Thymus (tissue), 11 donors: Measurements from ENCODE around the gene CDX1. TPM values are rescaled to one million over a fixed set of nuclear protein-coding genes. Genes with fewer than 3 reads are reported as not detected.

Source experiments
- DNase-seq, 9 donors: peaks; one replicate each; pipeline ENCODE4 v3.0.0-alpha.2; 2013; ENCODE audit warnings: low spot score in 9 of 9, low read depth in 6 of 9, missing footprints in 1 of 9
- H3K27ac ChIP-seq, 2 donors: one replicate each; pipeline ENCODE4 v1.5.1; 2013; ENCODE audit warnings: control low read depth in 1 of 2, low read depth in 1 of 2, low read length in 1 of 2, mild to moderate bottlenecking in 1 of 2, moderate library complexity in 1 of 2
- H3K27me3 ChIP-seq, 2 donors: one replicate each; pipeline ENCODE4 v1.5.1; 2013; ENCODE audit warnings: low read length in 1 of 2; ENCODE audit not compliant: control insufficient read depth in 2 of 2, insufficient read depth in 1 of 2
- H3K36me3 ChIP-seq, 2 donors: one replicate each; pipeline ENCODE4 v1.5.1; 2013; ENCODE audit warnings: low read length in 1 of 2, mild to moderate bottlenecking in 1 of 2, moderate library complexity in 1 of 2; ENCODE audit not compliant: control insufficient read depth in 2 of 2, insufficient read depth in 2 of 2
- H3K4me1 ChIP-seq, 2 donors: one replicate each; pipeline ENCODE4 v1.5.1; 2013; ENCODE audit warnings: low read length in 2 of 2; ENCODE audit not compliant: control insufficient read depth in 2 of 2, insufficient read depth in 2 of 2
- H3K4me3 ChIP-seq, 2 donors: one replicate each; pipeline ENCODE4 v1.5.1; 2013; ENCODE audit warnings: low read length in 2 of 2, control low read depth in 1 of 2, mild to moderate bottlenecking in 1 of 2
- H3K9me3 ChIP-seq, 2 donors: one replicate each; pipeline ENCODE4 v1.5.1; 2013; ENCODE audit warnings: low read length in 1 of 2, mild to moderate bottlenecking in 1 of 2; ENCODE audit not compliant: control insufficient read depth in 2 of 2, insufficient read depth in 1 of 2
- WGBS: extraction: QIAGEN DNeasy Blood & Tissue Kit; methylation state at CpG from one replicate; pipeline ENCODE4 v1.1.7; 2013; 5-methylcytosine and 5-hydroxymethylcytosine counted together
- polyA plus RNA-seq: library from polyadenylated mRNA; stranded (reverse); fragments of 200-250 nt; gene quantifications from one replicate; pipeline ENCODE4 v1.2.3, GENCODE V29; 2013
- total RNA-seq: library from RNA; stranded (reverse); fragments of 120-200 nt; gene quantifications from one replicate; pipeline ENCODE4 v1.2.4, GENCODE V29; 2013
- donor health status: healthy.

The CDX1 gene
- total and polyA plus RNA-seq, 2 donors = 0.85 to 1.3 TPM

DNA sequence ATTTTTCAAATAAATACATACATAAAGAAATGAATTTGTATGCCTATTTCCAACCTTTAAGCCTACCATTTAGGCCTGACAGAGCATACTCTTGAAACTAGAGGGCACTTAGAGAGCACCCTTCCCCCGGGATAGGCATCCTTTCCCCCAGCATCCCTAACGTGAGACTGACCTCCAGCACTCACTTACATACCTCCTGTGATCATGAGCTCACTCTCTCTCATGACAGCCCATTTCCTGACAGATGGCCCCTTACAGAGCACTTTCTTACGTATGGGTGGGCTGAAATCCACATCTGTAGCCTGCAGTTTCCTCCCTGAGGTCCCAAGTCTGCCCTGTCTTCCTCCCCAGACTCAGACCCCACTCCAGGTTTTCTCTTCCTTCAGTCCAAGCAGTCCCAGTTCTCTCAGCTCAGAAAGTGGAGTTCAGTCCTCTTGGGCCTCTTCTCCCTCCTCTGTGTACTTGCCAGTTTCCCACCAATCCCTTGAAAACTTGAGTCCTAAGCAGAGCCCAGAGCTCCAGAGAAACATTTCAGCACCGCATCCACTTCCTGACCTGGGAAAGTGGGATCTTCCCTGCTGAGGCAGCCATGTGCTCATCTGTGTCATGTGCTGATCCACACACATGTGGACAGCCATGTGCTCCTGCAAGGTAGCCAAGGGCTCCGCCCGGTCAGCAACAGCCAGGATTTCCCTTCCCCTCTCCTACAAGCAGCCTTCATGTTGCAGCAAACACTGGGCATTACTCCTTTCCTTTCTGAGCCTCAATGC lies 2.2 kb upstream of the CDX1 start:
- no peaks in the 10 kb centered on the region for H3K9me3 ChIP-seq
- H3K27me3 ChIP-seq = peaks cover 28 to 52% of the 10 kb centered on the region in 2 donors
- H3K36me3 ChIP-seq = no peaks in the 10 kb centered on the region
- H3K4me1 ChIP-seq = peaks cover 0 to 27% of the 10 kb centered on the region in 2 donors
- H3K27ac ChIP-seq = no peak overlapping the region
- H3K4me3 ChIP-seq = no peak overlapping the region
- 69% methylated on average over 6 of the region's 6 CpGs for WGBS
- no peak for DNase-seq

DNA sequence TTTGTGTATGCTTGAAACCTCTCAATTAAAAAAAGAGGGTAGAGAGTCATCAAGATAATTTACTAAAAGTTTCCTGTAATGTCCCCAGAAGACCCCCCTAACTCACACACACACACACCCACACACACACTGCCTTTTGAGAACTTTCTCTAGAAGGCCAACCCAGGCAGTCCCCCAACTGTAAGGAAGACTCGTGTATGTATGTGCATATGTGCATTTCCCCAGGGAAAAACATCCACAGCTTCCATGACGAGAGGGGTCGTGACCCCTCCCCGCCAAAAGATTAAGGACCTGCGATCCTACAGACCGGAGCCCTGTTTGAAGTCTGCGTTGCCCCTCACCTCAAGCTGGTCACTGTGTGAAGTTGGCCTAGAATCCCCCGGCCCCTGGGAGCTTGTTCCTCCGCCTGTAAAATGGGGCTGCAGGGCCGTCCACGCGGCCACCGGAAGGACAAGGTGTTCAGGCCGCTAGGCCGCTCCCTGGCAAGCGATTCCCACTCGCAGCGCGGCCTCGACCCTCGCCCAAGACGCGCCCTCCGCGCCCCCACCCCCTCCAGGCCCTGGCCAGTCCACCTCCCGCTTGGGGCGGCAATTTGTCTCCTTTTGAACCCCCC lies 435 bp upstream of the CDX1 start:
- 90% methylated on average over 27 of the region's 27 CpGs for WGBS
- no peak overlapping the region for H3K27ac ChIP-seq
- H3K9me3 ChIP-seq = no peaks in the 10 kb centered on the region
- peaks cover 28 to 67% of the 10 kb centered on the region in 2 donors for H3K27me3 ChIP-seq
- H3K4me3 ChIP-seq = no peak overlapping the region
- DNase-seq = no peak
- no peaks in the 10 kb centered on the region for H3K36me3 ChIP-seq
- H3K4me1 ChIP-seq = peaks cover 0 to 14% of the 10 kb centered on the region in 2 donors

DNA sequence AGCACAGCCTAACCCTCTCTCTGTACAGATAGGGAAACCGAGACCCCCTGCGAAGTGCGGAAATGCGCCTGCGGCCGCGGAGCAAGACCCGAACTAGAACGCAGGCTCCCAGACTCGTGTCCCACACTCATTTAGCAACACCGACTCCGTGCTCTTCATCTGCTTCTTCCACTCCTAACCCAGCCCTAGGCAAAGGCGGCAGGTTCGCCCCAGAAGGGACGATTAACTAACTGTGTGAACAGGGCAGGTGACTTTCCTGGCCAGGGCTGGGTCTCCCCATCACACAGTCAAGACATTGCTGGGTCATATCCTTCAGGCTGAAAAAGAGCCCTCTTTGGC lies 903 bp downstream of the CDX1 start:
- Histone ChIP-seq H3K9me3 (no peaks in the 10 kb centered on the region), H3K27ac (no peak overlapping the region), H3K4me3 (no peak overlapping the region), H3K27me3 (peaks cover 28 to 71% of the 10 kb centered on the region in 2 donors), H3K4me1 (peaks cover 0 to 4% of the 10 kb centered on the region in 2 donors), H3K36me3 (no peaks in the 10 kb centered on the region)
- no peak for DNase-seq
- WGBS = 37% methylated on average over 15 of the region's 15 CpGs

DNA sequence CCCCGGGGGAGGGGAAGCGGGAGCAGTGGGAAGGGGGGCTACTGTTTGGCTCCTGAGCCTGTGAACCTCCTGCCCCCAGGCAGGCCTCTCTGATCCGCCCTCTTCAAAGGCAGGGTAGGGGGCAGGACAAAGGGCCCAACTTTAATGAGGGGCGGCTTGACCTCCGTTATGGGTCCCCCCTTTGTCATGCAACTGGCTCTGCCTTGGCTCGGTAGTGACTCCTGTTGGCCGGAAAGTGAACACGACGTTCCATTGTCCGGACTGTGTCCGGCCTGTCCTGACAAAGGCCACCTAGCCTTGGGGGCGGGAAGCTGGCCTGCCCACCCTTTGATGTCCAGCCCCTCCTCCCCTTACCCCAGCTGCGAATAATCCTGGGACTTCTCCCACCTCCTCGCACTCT lies 1.3 kb downstream of the CDX1 start:
- Histone ChIP-seq H3K27ac (no peak overlapping the region), H3K9me3 (no peaks in the 10 kb centered on the region), H3K4me1 (peaks cover 0 to 4% of the 10 kb centered on the region in 2 donors), H3K27me3 (peaks cover 28 to 71% of the 10 kb centered on the region in 2 donors), H3K36me3 (no peaks in the 10 kb centered on the region), H3K4me3 (no peak overlapping the region)
- 88% methylated on average over 14 of the region's 14 CpGs for WGBS
- DNase-seq = no peak

DNA sequence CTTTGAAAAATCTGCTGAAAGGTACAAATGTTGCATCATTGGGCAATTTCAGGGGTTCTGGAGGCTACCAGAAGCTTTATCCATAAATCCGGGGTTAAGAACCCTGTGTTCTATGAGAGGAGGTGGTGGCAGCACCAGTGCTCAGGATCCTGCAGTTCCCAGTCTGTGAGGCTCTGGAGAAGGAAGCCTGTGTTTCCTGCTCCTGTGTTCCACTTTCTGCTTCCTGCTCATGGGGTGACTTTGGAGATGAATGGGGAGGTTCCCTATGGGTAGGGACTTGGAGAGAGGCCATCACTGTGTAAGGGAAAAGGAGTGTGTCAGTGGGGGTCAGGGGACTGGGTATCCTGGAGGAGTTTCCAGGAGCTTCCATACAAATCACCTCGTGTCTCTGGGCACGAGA lies 2.3 kb downstream of the CDX1 start:
- no peak overlapping the region for H3K27ac ChIP-seq
- DNase-seq = no peak
- 40% methylated on average over 3 of the region's 3 CpGs for WGBS
- no peaks in the 10 kb centered on the region for H3K36me3 ChIP-seq
- no peak overlapping the region for H3K4me3 ChIP-seq
- H3K4me1 ChIP-seq = peaks cover 0 to 4% of the 10 kb centered on the region in 2 donors
- no peaks in the 10 kb centered on the region for H3K9me3 ChIP-seq
- peaks cover 28 to 69% of the 10 kb centered on the region in 2 donors for H3K27me3 ChIP-seq

DNA sequence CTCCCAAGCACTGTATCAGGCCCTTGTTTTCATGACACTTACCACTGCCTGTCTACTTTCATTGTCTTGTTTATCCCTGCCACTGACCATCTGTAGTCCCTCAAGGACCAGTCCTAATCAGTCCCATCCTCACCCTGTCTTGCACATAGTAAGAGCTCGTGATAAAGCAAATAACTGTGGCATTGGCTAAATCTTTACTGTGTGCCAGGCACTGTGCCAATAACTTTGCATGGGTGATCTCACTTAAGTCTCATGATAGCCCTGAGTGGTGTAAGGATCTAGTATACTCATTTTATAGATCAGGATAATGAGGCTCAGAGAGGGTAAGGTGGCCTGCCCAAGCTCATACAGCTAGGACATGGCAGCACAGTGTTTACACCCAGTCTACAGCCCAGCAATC lies 5.6 kb downstream of the CDX1 start:
- DNase-seq = no peak
- H3K4me3 ChIP-seq = no peak overlapping the region
- no peaks in the 10 kb centered on the region for H3K9me3 ChIP-seq
- H3K36me3 ChIP-seq = no peaks in the 10 kb centered on the region
- H3K27me3 ChIP-seq = peaks cover 17 to 45% of the 10 kb centered on the region in 2 donors
- peaks cover 0 to 3% of the 10 kb centered on the region in 2 donors for H3K4me1 ChIP-seq
- H3K27ac ChIP-seq = no peak overlapping the region
- WGBS = 80% methylated on average over 1 of the region's 1 CpG

DNA sequence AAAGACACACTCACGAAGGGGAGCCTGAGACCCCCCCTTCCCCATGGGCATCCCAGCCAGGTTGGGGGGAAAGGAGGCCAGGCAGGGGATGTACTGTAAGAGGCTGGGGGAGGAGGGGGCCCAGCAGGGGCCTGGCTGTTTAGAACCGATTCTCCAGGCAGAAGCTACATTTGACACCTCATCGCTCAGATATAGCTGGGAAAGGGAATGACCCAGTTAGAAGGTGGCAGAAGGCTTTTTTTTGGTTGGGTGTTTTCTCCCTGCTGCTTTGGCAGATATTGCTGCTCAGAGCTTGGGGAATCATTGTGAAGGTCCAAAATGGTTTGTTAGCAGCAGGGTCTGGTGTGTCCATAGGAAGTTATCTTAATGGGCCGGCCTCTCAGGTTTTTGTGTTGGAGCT lies 6.0 kb downstream of the CDX1 start:
- no peak overlapping the region for H3K27ac ChIP-seq
- 95% methylated on average over 4 of the region's 4 CpGs for WGBS
- H3K27me3 ChIP-seq = peaks cover 13 to 41% of the 10 kb centered on the region in 2 donors
- H3K9me3 ChIP-seq = no peaks in the 10 kb centered on the region
- no peak for DNase-seq
- no peaks in the 10 kb centered on the region for H3K36me3 ChIP-seq
- no peaks in the 10 kb centered on the region for H3K4me1 ChIP-seq
- no peak overlapping the region for H3K4me3 ChIP-seq

DNA sequence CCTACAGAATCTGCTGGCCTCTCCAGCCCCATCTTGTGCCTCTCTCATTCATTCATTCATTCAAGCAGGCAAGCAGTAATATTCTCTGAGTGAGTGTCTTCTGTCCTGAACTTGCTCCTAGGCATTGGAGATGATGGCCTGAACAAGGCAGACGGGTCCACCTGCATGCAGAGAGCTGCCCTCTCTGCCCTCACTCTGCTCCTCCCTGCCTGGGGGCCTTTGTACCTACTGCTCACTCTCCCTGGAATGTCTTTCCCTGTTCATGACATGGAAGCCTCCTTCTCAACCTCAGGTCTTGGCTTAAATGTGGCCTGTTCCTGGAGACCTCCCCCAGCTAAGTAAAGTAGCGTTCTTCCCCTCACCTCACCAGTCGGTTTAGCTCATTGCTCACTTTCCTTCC lies 6.6 kb downstream of the CDX1 start:
- Histone ChIP-seq H3K27me3 (peaks cover 8 to 35% of the 10 kb centered on the region in 2 donors), H3K36me3 (no peaks in the 10 kb centered on the region)
- WGBS = 89% methylated on average over 3 of the region's 3 CpGs

DNA sequence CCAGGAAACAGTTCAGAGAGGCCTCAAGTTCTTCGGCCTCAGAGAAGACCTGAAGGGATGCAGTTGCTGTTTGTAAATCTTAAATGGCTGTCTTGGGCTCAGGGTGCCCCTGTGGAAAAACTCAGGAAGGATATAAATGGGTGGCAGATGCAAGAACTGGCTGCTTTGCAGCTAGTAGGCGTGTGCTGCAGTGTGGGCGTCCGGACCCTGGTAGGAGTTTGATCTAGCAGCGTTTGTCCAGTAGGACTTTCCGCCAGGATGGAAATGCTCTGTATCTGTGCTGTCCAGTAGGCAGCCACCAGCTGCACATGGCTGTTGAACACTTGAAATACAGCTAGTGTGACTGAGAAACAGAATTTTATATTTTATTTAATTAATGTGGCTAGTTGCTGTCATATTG lies 7.7 kb downstream of the CDX1 start:
- Histone ChIP-seq H3K4me3 (no peak overlapping the region), H3K27ac (no peak overlapping the region), H3K36me3 (no peaks in the 10 kb centered on the region), H3K27me3 (peaks cover 0 to 24% of the 10 kb centered on the region in 2 donors), H3K4me1 (no peaks in the 10 kb centered on the region), H3K9me3 (no peaks in the 10 kb centered on the region)
- no peak for DNase-seq
- 95% methylated on average over 6 of the region's 6 CpGs for WGBS

More for the DNA sequence above, 6.6 kb downstream of the CDX1 start:
- DNase-seq = no peak
- no peak overlapping the region for H3K27ac ChIP-seq
- H3K4me1 ChIP-seq = no peaks in the 10 kb centered on the region
- no peak overlapping the region for H3K4me3 ChIP-seq
- H3K9me3 ChIP-seq = no peaks in the 10 kb centered on the region
